Esophagus (tissue), 2 donors: ENCODE measurements around the gene CYGB. TPM values are rescaled to one million over a fixed set of nuclear protein-coding genes. Genes with fewer than 3 reads are reported as not detected.
"Not testable (repeated sequence)": the region's sequence is repeated elsewhere in the genome, so short reads cannot be mapped to it uniquely, and the experiment has no call there.

Source experiments
- H3K27ac ChIP-seq, 2 donors: one replicate each; pipeline ENCODE4 v1.5.1; 2013; ENCODE audit warnings: low read depth in 2 of 2, mild to moderate bottlenecking in 2 of 2, inconsistent platforms in 1 of 2, low read length in 1 of 2, moderate library complexity in 1 of 2
- H3K27me3 ChIP-seq, 2 donors: one replicate each; pipeline ENCODE4 v1.6.1; 2013; ENCODE audit warnings: low read length in 2 of 2, control low read depth in 1 of 2, mild to moderate bottlenecking in 1 of 2; ENCODE audit not compliant: insufficient read depth in 2 of 2, control insufficient read depth in 1 of 2
- H3K36me3 ChIP-seq, 2 donors: one replicate each; pipeline ENCODE4 v1.6.1; 2013; ENCODE audit warnings: low read length in 1 of 2; ENCODE audit not compliant: control insufficient read depth in 2 of 2, insufficient read depth in 2 of 2
- H3K4me1 ChIP-seq, 2 donors: one replicate each; pipeline ENCODE4 v1.6.1; 2013; ENCODE audit warnings: low read length in 1 of 2; ENCODE audit not compliant: control insufficient read depth in 2 of 2, insufficient read depth in 2 of 2
- H3K4me3 ChIP-seq, 2 donors: one replicate each; pipeline ENCODE4 v1.5.1; 2013; ENCODE audit warnings: low read length in 2 of 2, mild to moderate bottlenecking in 2 of 2, low read depth in 1 of 2, moderate library complexity in 1 of 2
- H3K9me3 ChIP-seq, 2 donors: one replicate each; pipeline ENCODE4 v1.6.1; 2013; ENCODE audit warnings: mild to moderate bottlenecking in 2 of 2, low read depth in 1 of 2, low read length in 1 of 2, moderate library complexity in 1 of 2; ENCODE audit not compliant: control insufficient read depth in 2 of 2, insufficient read depth in 1 of 2
- WGBS, 2 donors: extraction: QIAGEN DNeasy Blood & Tissue Kit; methylation state at CpG; one replicate each; pipeline ENCODE4 v1.1.7; 2013; 5-methylcytosine and 5-hydroxymethylcytosine counted together
- polyA plus RNA-seq, 2 donors: library from polyadenylated mRNA; stranded (reverse); fragments of 200-250 nt; gene quantifications; one replicate each; pipeline ENCODE4 v1.2.3, GENCODE V29; 2013
- donor health status: healthy with polysubstance abuse.
- donor health status: Bipolar disorder and iron deficiency.

CYGB gene
- polyA plus RNA-seq, 2 donors = 3.1 to 3.7 TPM

DNA sequence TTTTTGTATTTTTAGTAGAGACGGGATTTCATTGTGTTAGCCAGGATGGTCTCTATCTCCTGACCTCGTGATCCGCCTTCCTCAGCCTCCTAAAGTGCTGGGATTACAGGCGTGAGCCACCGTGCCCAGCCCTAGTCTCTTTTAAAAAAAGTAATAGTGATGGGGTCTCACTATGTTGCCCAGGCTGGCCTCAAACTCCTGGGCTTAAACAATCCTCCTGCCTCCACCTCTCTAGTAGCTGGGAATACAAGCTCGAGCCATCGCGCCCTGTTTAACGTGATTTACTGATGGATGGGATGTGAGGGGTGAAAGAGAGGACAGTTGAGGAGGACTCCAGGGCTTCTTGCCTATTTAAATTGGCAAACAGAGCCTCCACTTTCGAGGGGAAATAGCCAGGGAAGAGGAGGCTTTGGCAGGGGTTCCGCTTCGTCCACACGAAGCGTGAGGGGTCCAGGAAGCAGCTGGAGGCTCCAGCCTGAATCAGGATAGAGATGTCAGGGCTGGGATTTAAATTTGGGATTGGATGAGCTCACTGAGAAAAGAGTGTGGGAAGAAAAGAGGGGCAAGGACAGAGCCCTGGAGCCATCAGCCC is 28.9 kb downstream of the CYGB start:
- H3K36me3 ChIP-seq, H3K4me3 ChIP-seq, H3K27me3 ChIP-seq, H3K27ac ChIP-seq, H3K9me3 ChIP-seq, H3K4me1 ChIP-seq: not testable (repeated sequence)
- 69 to 72% methylated on average over 14 of the region's 14 CpGs for WGBS, 2 donors

DNA sequence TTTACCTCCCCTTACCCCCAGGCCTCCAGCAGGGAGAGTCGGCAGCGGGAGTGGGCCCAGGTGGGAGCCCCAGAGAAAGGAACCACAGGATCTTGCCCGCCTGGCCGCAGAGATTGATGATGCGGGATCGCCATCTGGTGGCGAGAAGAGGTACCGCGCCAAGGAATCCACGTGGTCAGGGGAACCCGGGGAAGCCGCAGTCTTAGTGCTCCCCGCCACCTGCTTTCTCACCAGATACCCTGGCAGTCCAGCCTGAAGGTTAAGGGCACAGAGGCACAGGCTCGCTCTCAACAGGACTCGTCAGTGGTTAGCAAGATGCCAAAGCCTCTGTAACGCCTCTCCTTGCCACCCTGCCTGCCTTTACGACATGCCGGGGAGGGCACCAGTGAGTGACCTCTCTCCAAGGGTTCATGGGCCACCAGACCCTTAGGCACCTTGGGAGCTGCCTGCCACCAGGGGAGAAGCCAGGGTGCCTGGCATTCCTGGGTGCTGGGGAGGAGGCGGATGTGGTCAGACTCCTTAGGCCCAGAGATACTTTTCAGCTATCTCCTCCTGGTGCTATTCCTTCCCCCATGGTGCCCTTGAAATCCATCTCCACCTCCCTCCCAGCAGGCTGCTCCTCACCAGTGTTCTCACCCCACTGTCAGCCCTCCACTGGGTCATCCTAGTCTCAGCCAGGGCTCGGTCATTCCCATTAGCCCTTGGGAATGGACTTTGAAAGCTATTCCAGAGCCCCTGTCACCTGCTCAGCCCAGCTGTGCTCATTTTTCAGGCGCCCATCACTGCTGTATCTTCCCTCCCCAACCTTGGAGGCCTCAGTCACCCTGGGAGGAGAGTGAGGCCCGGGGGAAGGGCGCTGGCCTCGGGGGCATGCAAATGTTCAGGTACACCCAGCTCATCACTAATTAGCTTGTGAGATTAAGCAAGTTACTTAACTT is 30.8 kb downstream of the CYGB start:
- Histone ChIP-seq H3K4me3 (no peak overlapping the region), H3K4me1 (peaks cover 0 to 8% of the 10 kb centered on the region in 2 donors), H3K36me3 (no peaks in the 10 kb centered on the region), H3K9me3 (no peaks in the 10 kb centered on the region), H3K27me3 (no peaks in the 10 kb centered on the region), H3K27ac (no peak overlapping the region)
- 24 to 29% methylated on average over 24 of the region's 24 CpGs for WGBS, 2 donors

DNA sequence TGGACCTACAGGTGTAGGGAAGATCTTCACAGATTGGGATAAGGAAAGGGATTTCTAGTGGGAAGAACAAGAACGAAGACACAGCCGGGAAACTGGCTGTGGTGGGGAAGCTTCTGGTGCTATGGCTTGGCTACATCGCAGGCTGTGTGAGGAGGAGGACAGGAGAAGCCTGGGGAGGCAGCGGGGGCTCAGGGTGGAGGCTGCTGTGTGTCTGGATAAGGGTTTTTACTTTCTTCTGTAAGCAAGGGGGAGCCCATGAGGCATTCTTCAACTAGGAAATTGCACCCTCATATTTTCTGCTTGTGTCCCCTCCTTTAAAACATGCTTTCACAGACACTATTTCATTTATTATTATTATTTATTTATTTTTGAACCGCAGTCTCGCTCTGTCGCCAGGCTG is 33.4 kb downstream of the CYGB start:
- H3K4me1 ChIP-seq = peaks cover 3 to 17% of the 10 kb centered on the region in 2 donors
- H3K4me3 ChIP-seq = no peak overlapping the region
- H3K27me3 ChIP-seq = no peaks in the 10 kb centered on the region
- H3K36me3 ChIP-seq = no peaks in the 10 kb centered on the region
- 82% methylated on average over 6 to 7 of the region's 7 CpGs for WGBS, 2 donors
- H3K9me3 ChIP-seq = no peaks in the 10 kb centered on the region
- H3K27ac ChIP-seq = no peak overlapping the region

DNA sequence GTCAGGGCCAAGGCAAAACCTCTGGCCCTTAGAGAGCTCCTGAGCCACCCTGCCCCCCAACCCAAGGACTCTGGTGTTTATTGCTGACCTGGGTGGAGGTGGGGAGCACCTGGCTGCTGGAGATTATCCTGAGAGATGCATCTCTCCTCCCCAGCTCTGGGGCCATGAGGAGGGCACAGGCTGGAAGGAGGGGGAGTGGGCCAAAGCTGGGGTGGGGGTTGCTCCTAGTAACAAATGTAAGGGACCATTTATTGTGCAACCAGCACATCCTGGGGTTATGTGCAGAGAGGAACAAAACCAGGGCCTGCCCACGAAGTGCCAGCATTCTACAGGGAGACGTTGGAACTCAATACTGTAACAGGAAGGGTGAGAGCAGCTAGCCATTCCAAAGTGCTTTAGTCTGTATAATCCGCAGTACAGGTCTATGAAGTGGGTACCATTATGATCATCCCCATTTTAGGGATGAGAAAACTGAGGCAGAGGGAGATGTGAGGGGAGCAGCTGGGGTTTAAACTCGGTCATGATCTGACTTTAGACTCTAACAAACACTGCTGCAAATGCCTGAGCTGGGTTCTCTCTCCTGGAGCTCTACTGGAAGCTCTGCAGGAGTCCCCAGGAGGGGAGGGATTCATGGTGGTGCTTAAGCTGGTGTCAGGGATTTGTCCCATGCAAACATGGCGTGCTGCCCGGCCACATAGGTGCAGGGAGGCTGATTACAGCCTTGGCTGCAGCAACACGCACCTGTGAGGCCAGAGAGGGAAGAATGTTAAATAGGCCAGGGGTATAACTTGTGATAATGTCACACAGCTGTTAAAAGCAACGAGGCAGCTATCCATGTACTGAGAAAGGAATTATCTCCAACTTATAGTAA is 34.9 kb downstream of the CYGB start:
- no peak overlapping the region for H3K4me3 ChIP-seq
- peaks cover 0 to 1% of the 10 kb centered on the region in 2 donors for H3K36me3 ChIP-seq
- no peak overlapping the region for H3K27ac ChIP-seq
- 77 to 83% methylated on average over 8 of the region's 8 CpGs for WGBS, 2 donors
- H3K4me1 ChIP-seq = peaks cover 8 to 31% of the 10 kb centered on the region in 2 donors
- H3K9me3 ChIP-seq = no peaks in the 10 kb centered on the region
- no peaks in the 10 kb centered on the region for H3K27me3 ChIP-seq

DNA sequence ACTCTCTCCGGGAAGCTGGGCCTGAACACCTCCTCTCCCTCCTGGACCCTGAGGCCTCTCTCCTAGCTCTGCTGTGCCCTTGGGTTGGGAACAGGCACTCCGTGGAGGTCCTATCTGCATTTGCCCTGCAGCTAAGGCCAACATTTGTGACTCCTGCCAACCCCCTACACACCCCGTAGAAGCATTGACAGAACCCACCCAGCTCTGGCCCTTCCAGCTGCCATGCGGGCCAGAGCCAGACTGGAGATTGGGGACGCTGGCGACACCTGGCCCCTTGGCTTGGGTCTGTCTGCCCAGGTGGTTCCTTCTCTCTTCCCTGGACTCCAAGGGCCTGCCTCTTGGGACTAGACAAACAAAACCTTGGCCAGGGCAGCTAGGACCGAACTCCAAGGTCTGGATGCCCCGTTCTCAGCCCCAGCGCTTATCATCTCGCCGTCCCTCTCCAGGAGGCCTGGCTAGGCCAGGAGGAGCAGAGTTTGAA is 35.6 kb downstream of the CYGB start:
- Histone ChIP-seq H3K27me3 (no peaks in the 10 kb centered on the region), H3K4me3 (peak overlapping the region in 1 of 2 donors; percentile 30), H3K27ac (peak overlapping the region; percentile 60 to 87), H3K4me1 (peaks cover 11 to 36% of the 10 kb centered on the region in 2 donors), H3K9me3 (no peaks in the 10 kb centered on the region), H3K36me3 (peaks cover 0 to 4% of the 10 kb centered on the region in 2 donors)
- WGBS, 2 donors = 67 to 76% methylated on average over 11 of the region's 11 CpGs

DNA sequence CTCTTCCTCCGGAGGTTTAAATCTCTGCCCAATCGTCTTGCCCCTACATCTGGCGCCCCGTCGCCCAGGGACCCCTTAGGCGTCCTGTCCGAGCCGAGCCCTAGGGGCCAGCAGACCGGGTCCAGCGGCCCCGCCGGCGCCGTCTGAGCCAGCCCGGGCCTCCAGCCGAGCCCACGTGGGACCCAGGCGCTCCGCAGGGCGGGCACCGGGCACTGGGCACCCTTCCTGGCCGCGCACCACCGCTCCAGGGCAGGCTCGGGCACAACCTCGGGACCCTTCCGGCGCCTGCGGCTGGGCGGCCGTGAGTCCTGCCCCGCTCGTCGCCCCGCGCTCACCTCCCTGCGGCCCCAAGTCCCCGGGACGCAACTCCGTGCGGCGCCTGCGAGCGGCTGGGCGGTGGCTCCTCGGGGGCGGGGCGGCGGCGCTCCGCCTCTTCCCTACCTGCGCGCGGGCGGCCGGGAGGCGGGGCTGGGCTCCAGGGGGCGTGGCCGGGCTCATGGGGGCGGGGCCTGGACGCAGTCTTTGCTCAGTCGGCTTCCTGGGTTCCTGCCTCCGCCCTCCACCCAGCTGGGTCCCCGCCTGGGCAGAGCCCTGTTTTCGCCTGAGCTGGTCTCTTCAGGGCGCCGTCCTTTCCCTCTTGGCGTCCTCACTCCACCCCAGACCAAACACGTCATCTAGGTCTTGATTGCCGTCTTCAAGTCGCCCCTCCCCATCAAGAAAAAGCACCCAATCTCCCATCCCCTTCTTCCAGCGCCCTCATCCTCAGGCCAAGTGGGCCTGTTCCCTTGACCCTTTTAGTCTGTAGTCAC is 36.3 kb downstream of the CYGB start, which contains the start of gene RHBDF2:
TSS of gene RHBDF2 (minus strand) at position 406 of the 809 bp plus-strand sequence. CDS start 19,899 bp downstream, outside the sequence.
- Histone ChIP-seq H3K9me3 (no peaks in the 10 kb centered on the region), H3K4me3 (peak within 1 kb of the TSS; percentile 66 to 72), H3K27ac (peak within 1 kb of the TSS; percentile 60 to 87), H3K36me3 (peaks cover 0 to 4% of the 10 kb centered on the region in 2 donors), H3K4me1 (peaks cover 11 to 33% of the 10 kb centered on the region in 2 donors), H3K27me3 (no peaks in the 10 kb centered on the region)
- 1% methylated on average over 65 to 72 of the region's 72 CpGs for whole genome bisulfite sequencing, 2 donors

GRCh38 chr17:76500747-76501017 is 36.8 kb downstream of the CYGB start:
- H3K4me1 ChIP-seq = peaks cover 11 to 33% of the 10 kb centered on the region in 2 donors
- H3K27me3 ChIP-seq = no peaks in the 10 kb centered on the region
- H3K36me3 ChIP-seq = peaks cover 0 to 7% of the 10 kb centered on the region in 2 donors
- peak overlapping the region; percentile 66 to 72 for H3K4me3 ChIP-seq
- WGBS, 2 donors = 17 to 18% methylated on average over 10 of the region's 10 CpGs
- H3K27ac ChIP-seq = peak overlapping the region; percentile 24 to 51
- no peaks in the 10 kb centered on the region for H3K9me3 ChIP-seq

- peaks cover 0 to 7% of the 10 kb centered on the region in 2 donors for H3K36me3 ChIP-seq
- 35 to 43% methylated on average over 17 of the region's 17 CpGs for WGBS, 2 donors
- H3K9me3 ChIP-seq = no peaks in the 10 kb centered on the region
- H3K4me1 ChIP-seq = peaks cover 11 to 33% of the 10 kb centered on the region in 2 donors
- no peaks in the 10 kb centered on the region for H3K27me3 ChIP-seq
- peak overlapping the region; percentile 24 to 51 for H3K27ac ChIP-seq
- H3K4me3 ChIP-seq = peak overlapping the region; percentile 66 to 72
These were observed 37.3 kb downstream of the CYGB start for GRCh38 chr17:76500074-76500746.
